Measurements from ENCODE around the gene SRRM5. TPM values are rescaled to one million over a fixed set of nuclear protein-coding genes. Genes with fewer than 3 reads are reported as not detected.

SRRM5 gene
- total and polyA plus RNA-seq, 2 of the 13 experiments (the other 11 are each of a cell fraction or from before 2014, with no cell fraction given) = 0.11 to 0.16 TPM

- TF ChIP-seq POLR2A (IDR thresholded peaks at IDR 0.05; ENCODE audit: insufficient read depth in 1 of 2, low read depth in 2 of 2, low read length in 2 of 2) (0 out of 4 replicates have a peak, but pooled peaks of 1 of the 2 experiments have one; percentile 26), ZNF761 (CRISPR knock-in tag; conservative IDR thresholded peaks at IDR 0.05) (no peak), ZNF576 (CRISPR knock-in tag; IDR thresholded peaks at IDR 0.05) (no peak), SMC3 (IDR thresholded peaks at IDR 0.05; ENCODE audit: low read length) (no peak; the same call in 1 of the 2 replicates), HNF1B (CRISPR knock-in tag; IDR thresholded peaks at IDR 0.05) (peak; percentile 48; the same call in 1 of the 2 replicates), SIN3B (IDR thresholded peaks at IDR 0.05; ENCODE audit: low read length) (no peak), ZMAT5 (CRISPR knock-in tag; IDR thresholded peaks at IDR 0.05; ENCODE audit: borderline replicate concordance, low read depth) (no peak), ZFP36L2 (CRISPR knock-in tag; IDR thresholded peaks at IDR 0.05) (no peak), BRD4 (CRISPR knock-in tag; IDR thresholded peaks at IDR 0.05) (no peak), ZBTB2 (CRISPR knock-in tag; IDR thresholded peaks at IDR 0.05; ENCODE audit: low read depth) (no peak), NFIB (CRISPR knock-in tag; IDR thresholded peaks at IDR 0.05; ENCODE audit: borderline replicate concordance) (no peak), ISX (CRISPR knock-in tag; conservative IDR thresholded peaks at IDR 0.05) (no peak), ZMYM4 (CRISPR knock-in tag; IDR thresholded peaks at IDR 0.05) (no peak), MTERF4 (CRISPR knock-in tag; IDR thresholded peaks at IDR 0.05) (peak; percentile 57; the same call in 1 of the 2 replicates), MTF2 (CRISPR knock-in tag; IDR thresholded peaks at IDR 0.05; ENCODE audit: borderline replicate concordance) (no peak), ZNF710 (CRISPR knock-in tag; IDR thresholded peaks at IDR 0.05; ENCODE audit: borderline replicate concordance) (peak; percentile 32; the same call in 1 of the 2 replicates), WIZ (CRISPR knock-in tag; IDR thresholded peaks at IDR 0.05) (no peak), ZBTB34 (CRISPR knock-in tag; IDR thresholded peaks at IDR 0.05) (no peak)
These were observed 16.9 kb upstream of the SRRM5 start (continued) for GRCh38 chr19:43594710-43595604.

Measured in HepG2 (cell line).